GM12878 (cell line): ENCODE results near the gene NBEAL1. TPM values are rescaled to one million over a fixed set of nuclear protein-coding genes. Genes with fewer than 3 reads are reported as not detected.
A peak's percentile ranks its signal among the peaks of the same experiment; 100 is the strongest.

ENCODE experiments used
- ATAC-seq: fragments of 200-7000 bp; cut with Tn5 transposase; 3 replicates; pipeline ENCODE4 v1.9.1; 2020; ENCODE audit warnings: mild to moderate bottlenecking, moderate library complexity
- BruUV-seq: library from RNA; stranded (reverse); fragments of 400-500 nt; replicated peaks from 2 replicates; lab custom pipeline; 2021; lab: Mats Ljungman, UMichigan
- CTCF ChIA-PET: fragments of 300-600 bp; sonication (Branson Sonifier 250); formaldehyde crosslinking; extraction: SDS; loops from one replicate; lab custom pipeline; 2021; ENCODE audit warnings: inconsistent platforms; lab: Yijun Ruan, JAX
- POLR2A ChIA-PET: fragments of 350-600 bp; formaldehyde crosslinking; extraction: SDS; loops from one replicate; lab custom pipeline; 2021; ENCODE audit warnings: inconsistent platforms; lab: Charles Lee
- RAD21 ChIA-PET: fragments of 300-600 bp; sonication (Branson Sonifier 250); formaldehyde crosslinking; loops from one replicate; lab custom pipeline; 2023; ENCODE audit warnings: antibody characterized with exemption; ENCODE audit not compliant: unreplicated experiment; lab: Charles Lee
- SMC1A ChIA-PET: fragments of 300-600 bp; sonication (Branson Sonifier 250); formaldehyde crosslinking; loops from one replicate; lab custom pipeline; 2023; ENCODE audit not compliant: unreplicated experiment, uncharacterized antibody; lab: Charles Lee
- DNase-seq: peaks from one replicate; pipeline ENCODE4 v3.0.0-alpha.2; 2011; ENCODE audit warnings: low read depth, low spot score
- FAIRE-seq: peaks from 3 replicates; lab custom pipeline; 2011; peaks lifted over from hg19 to GRCh38; lab: Jason Lieb, UNC
- H2AFZ ChIP-seq: 2 replicates; pipeline ENCODE4 v1.6.0; 2011; ENCODE audit warnings: low read depth, low read length, control low read depth; ENCODE audit not compliant: control insufficient read depth
- H3K27ac ChIP-seq: 2 replicates; pipeline ENCODE4 v1.5.1; 2011; ENCODE audit warnings: control low read depth; ENCODE audit not compliant: control insufficient read depth, insufficient read depth
- H3K27me3 ChIP-seq, 2 experiments: replicated peaks in 1 of 2; 2 replicates each; pipeline versions ENCODE4 v1.6.0 to v1.6.1; 2011; ENCODE audit warnings: low read length in 1 of 2; ENCODE audit not compliant: control insufficient read depth in 2 of 2, insufficient read depth in 2 of 2
- H3K36me3 ChIP-seq, 2 experiments: 2 replicates each; pipeline ENCODE4 v1.5.1; 2011; ENCODE audit warnings: low read length in 1 of 2; ENCODE audit not compliant: control insufficient read depth in 2 of 2, insufficient read depth in 2 of 2
- H3K4me1 ChIP-seq: 2 replicates; pipeline ENCODE4 v1.6.1; 2011; ENCODE audit warnings: mild to moderate bottlenecking, low read length, moderate library complexity, mixed read lengths; ENCODE audit not compliant: control insufficient read depth, insufficient read depth
- H3K4me2 ChIP-seq: 2 replicates; pipeline ENCODE4 v1.6.0; 2011; ENCODE audit warnings: control low read depth; ENCODE audit not compliant: control insufficient read depth, insufficient read depth
- H3K4me3 ChIP-seq: fragments of 200-600 bp; sonication (generic); 2 replicates; pipeline ENCODE4 v1.5.1; 2016
- H3K79me2 ChIP-seq: 2 replicates; pipeline ENCODE4 v1.6.0; 2011; ENCODE audit warnings: low read length; ENCODE audit not compliant: control insufficient read depth, insufficient read depth
- H3K9ac ChIP-seq: 2 replicates; pipeline ENCODE4 v1.8.0; 2011; ENCODE audit warnings: low read length, control low read depth, mixed read lengths; ENCODE audit not compliant: control insufficient read depth, insufficient read depth
- H3K9me3 ChIP-seq: replicated peaks from 3 replicates; pipeline ENCODE4 v1.5.1; 2011; ENCODE audit warnings: mild to moderate bottlenecking, low read length; ENCODE audit not compliant: control insufficient read depth, insufficient read depth
- H4K20me1 ChIP-seq: 2 replicates; pipeline ENCODE4 v1.6.0; 2011; ENCODE audit not compliant: control insufficient read depth, insufficient read depth
- HDAC2 ChIP-seq: fragments of 200-600 bp; sonication (generic); IDR thresholded peaks from 2 replicates; pipeline ENCODE4 v1.6.1; 2017
- MYC ChIP-seq: IDR thresholded peaks from 2 replicates; pipeline ENCODE4 v1.6.1; 2011; ENCODE audit warnings: mild to moderate bottlenecking, low read length, moderate library complexity, inconsistent platforms; ENCODE audit not compliant: insufficient read depth, insufficient replicate concordance, insufficient read length, severe bottlenecking
- PAX8 ChIP-seq: fragments of 450-650 bp; IDR thresholded peaks from 2 replicates; pipeline ENCODE4 v1.6.1; 2017; ENCODE audit warnings: mild to moderate bottlenecking, moderate library complexity
- YBX1 ChIP-seq: fragments of 450-650 bp; IDR thresholded peaks from 2 replicates; pipeline ENCODE4 v1.6.1; 2016; ENCODE audit warnings: antibody characterized with exemption
- YY1 ChIP-seq: IDR thresholded peaks from 2 replicates; pipeline ENCODE4 v1.6.1; 2011; ENCODE audit warnings: low read depth, mild to moderate bottlenecking, low read length
- ZNF217 ChIP-seq: fragments of 450-650 bp; IDR thresholded peaks from 2 replicates; pipeline ENCODE4 v1.6.1; 2017; ENCODE audit warnings: antibody characterized with exemption, mild to moderate bottlenecking
- WGBS: methylation state at CpG from one replicate; pipeline ENCODE4 v1.1.6; 2016; ENCODE audit warnings: low lambda C conversion rate; ENCODE audit not compliant: insufficient replicate concordance, insufficient coverage; ENCODE audit errors: missing lambda C conversion rate; 5-methylcytosine and 5-hydroxymethylcytosine counted together
- in situ Hi-C: fragments of 300-500 bp; cut with MboI; formaldehyde crosslinking; loops from 9 replicates; pipeline ENCODE4 v1.14.3; 2018; ENCODE audit warnings: mixed read lengths
- intact Hi-C: fragments of 100-400 bp; cut with micrococcal nuclease; formaldehyde crosslinking; loops from one replicate; pipeline ENCODE4 v1.14.2; 2022; ENCODE audit not compliant: unreplicated experiment
- polyA plus RNA-seq, 11 experiments: library from polyadenylated mRNA; depleted of rRNA in 4 of 11; unstranded in 6 of 11; stranded (reverse) in 5 of 11; fragments of >200 nt; fragmentation: Nextera tagmentation in 4 of 11; fragmentation: Illumina TruSeq in 1 of 11; extraction: Ambion mirVana in 4 of 11; extraction: Trizol in 1 of 11; gene quantifications; 1 replicate in 1 of 11; 2 replicates in 10 of 11; pipeline versions ENCODE4 v1.2.1 to v1.2.3, GENCODE V29; 2011 to 2016; ENCODE audit warnings: inconsistent platforms in 2 of 11, missing spikeins in 2 of 11, low read depth in 1 of 11
- total RNA-seq, 4 experiments: library from RNA; depleted of rRNA in 3 of 4; stranded (reverse); fragments of >200 nt in 3 of 4; fragmentation: Illumina TruSeq in 1 of 4; extraction: Trizol in 1 of 4; gene quantifications; 2 replicates each; pipeline versions ENCODE4 v1.2.1 to v1.2.3, GENCODE V29; 2013 to 2021
- TF ChIP-seq, protein P1 (sequence below): fragments of 150-350 bp; IDR thresholded peaks from 2 replicates; pipeline ENCODE4 v1.6.1; 2016; ENCODE audit warnings: low read depth, low read length

The NBEAL1 gene
- total and polyA plus RNA-seq, 10 of the 15 experiments (the other 5 are each of a cell fraction or from before 2014, with no cell fraction given): 1.9 to 16.1 (median 7.2) TPM

DNA sequence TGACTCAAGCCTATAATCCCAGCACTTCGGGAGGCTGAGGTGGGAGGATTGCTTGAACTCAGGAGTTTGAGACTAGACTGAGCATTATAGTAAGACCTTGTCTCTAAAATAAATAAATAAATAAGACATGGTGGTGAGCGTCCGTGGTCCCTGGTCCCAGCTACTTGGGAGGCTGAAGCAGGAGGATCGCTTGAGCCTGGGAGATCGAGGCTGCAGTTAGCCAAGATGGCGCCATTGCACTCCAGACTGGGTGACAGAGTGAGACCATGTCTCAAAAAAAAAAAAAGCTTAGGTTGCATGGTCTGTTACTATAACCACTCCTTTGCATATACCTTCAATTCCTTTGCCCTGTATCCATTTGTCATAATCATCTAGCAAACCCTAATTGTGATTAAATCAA lies 227.8 kb downstream of the NBEAL1 start:
- CTCF ChIA-PET: interaction anchor here (0.6 to 5.7 kb wide), 3 partner anchors 9 to 654 kb away, joined by 3 to 31 read pairs (median 4); no protein-coding TSS in a partner anchor
- H3K27ac ChIP-seq: no peak overlapping the region
- H3K9ac ChIP-seq: no peak overlapping the region
- H3K4me3 ChIP-seq: no peak overlapping the region
- no peak for ATAC-seq
- H3K9me3 ChIP-seq: no peaks in the 10 kb centered on the region
- RAD21 ChIA-PET: no interaction called here
- no peak for DNase-seq
- 98% methylated on average over 6 of the region's 6 CpGs for WGBS
- H3K79me2 ChIP-seq: peaks cover 18% of the 10 kb centered on the region
- SMC1A ChIA-PET: interaction anchor here (1.0 to 1.1 kb wide), 2 partner anchors 16 to 88 kb away, joined by 3 read pairs; no protein-coding TSS in a partner anchor
- in situ Hi-C loops: loop anchor here (25.0 kb wide), 1 partner anchor 570 kb away; no protein-coding TSS in a partner anchor
- no peak for FAIRE-seq
- POLR2A ChIA-PET: interaction anchor here (0.6 to 1.2 kb wide), 2 partner anchors 87 to 366 kb away, joined by 3 to 4 read pairs; no protein-coding TSS in a partner anchor
- no peaks in the 10 kb centered on the region for H4K20me1 ChIP-seq
- H3K27me3 ChIP-seq: no peaks in the 10 kb centered on the region
- no peak overlapping the region for H2AFZ ChIP-seq
- H3K4me2 ChIP-seq: no peak overlapping the region
- H3K4me1 ChIP-seq: peaks cover 3% of the 10 kb centered on the region; the same call in 1 of the 2 replicates
- TF ChIP-seq MYC (no peak), YBX1 (no peak), HDAC2 (no peak), YY1 (peak; percentile 55; the same call in 1 of the 2 replicates), PAX8 (no peak), ZNF217 (no peak)
- TF ChIP-seq, protein P1, sequence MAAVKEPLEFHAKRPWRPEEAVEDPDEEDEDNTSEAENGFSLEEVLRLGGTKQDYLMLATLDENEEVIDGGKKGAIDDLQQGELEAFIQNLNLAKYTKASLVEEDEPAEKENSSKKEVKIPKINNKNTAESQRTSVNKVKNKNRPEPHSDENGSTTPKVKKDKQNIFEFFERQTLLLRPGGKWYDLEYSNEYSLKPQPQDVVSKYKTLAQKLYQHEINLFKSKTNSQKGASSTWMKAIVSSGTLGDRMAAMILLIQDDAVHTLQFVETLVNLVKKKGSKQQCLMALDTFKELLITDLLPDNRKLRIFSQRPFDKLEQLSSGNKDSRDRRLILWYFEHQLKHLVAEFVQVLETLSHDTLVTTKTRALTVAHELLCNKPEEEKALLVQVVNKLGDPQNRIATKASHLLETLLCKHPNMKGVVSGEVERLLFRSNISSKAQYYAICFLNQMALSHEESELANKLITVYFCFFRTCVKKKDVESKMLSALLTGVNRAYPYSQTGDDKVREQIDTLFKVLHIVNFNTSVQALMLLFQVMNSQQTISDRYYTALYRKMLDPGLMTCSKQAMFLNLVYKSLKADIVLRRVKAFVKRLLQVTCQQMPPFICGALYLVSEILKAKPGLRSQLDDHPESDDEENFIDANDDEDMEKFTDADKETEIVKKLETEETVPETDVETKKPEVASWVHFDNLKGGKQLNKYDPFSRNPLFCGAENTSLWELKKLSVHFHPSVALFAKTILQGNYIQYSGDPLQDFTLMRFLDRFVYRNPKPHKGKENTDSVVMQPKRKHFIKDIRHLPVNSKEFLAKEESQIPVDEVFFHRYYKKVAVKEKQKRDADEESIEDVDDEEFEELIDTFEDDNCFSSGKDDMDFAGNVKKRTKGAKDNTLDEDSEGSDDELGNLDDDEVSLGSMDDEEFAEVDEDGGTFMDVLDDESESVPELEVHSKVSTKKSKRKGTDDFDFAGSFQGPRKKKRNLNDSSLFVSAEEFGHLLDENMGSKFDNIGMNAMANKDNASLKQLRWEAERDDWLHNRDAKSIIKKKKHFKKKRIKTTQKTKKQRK: no peak
- TF ChIP-seq, all 136 proteins: peak for 1
- intact Hi-C loops: no loop called here
- BruUV-seq: no TSS peak
- H3K36me3 ChIP-seq: no peaks in the 10 kb centered on the region
